ENCODE results near the gene RAB10.
"Not testable (repeated sequence)": the region's sequence is repeated elsewhere in the genome, so short reads cannot be mapped to it uniquely, and the experiment has no call there.

RAB10 gene

GRCh38 chr2:26058390-26058789 lies 24.5 kb downstream of the RAB10 start:
- DNase-seq (ENCODE audit: low spot score), result no peak

GRCh38 chr2:26059542-26059941 lies 25.7 kb downstream of the RAB10 start:
- DNase-seq (ENCODE audit: low spot score), result no peak

GRCh38 chr2:26061539-26061938 lies 27.7 kb downstream of the RAB10 start:
- DNase-seq (ENCODE audit: low spot score), result no peak

- DNase-seq (ENCODE audit: low spot score), result no peak
Measured at GRCh38 chr2:26064846-26065245, 31.0 kb downstream of the RAB10 start.

GRCh38 chr2:26067186-26067974 lies 33.5 kb downstream of the RAB10 start:
- no peak for DNase-seq (ENCODE audit: low spot score)

- no peak for DNase-seq (ENCODE audit: low spot score)
Measured at GRCh38 chr2:26067980-26068507, 34.2 kb downstream of the RAB10 start.

GRCh38 chr2:26068602-26069298 lies 34.9 kb downstream of the RAB10 start:
- no peak for DNase-seq (ENCODE audit: low spot score)

GRCh38 chr2:26070730-26071129 lies 36.8 kb downstream of the RAB10 start:
- no peak for DNase-seq (ENCODE audit: low spot score)

- no peak for DNase-seq (ENCODE audit: low spot score)
Measured at GRCh38 chr2:26072925-26073768, 39.3 kb downstream of the RAB10 start.

- no peak for DNase-seq (ENCODE audit: low spot score)
Measured at GRCh38 chr2:26073830-26074229, 39.9 kb downstream of the RAB10 start.

- no peak for DNase-seq (ENCODE audit: low spot score)
Measured at GRCh38 chr2:26074676-26075075, 40.8 kb downstream of the RAB10 start.

GRCh38 chr2:26075173-26075572 lies 41.3 kb downstream of the RAB10 start:
- no peak for DNase-seq (ENCODE audit: low spot score)

GRCh38 chr2:26076001-26076587 lies 42.2 kb downstream of the RAB10 start:
- no peak for DNase-seq (ENCODE audit: low spot score)

- no peak for DNase-seq (ENCODE audit: low spot score)
Measured at GRCh38 chr2:26077291-26077690, 43.4 kb downstream of the RAB10 start.

- DNase-seq (ENCODE audit: low spot score), result no peak
Measured at GRCh38 chr2:26078939-26079338, 45.1 kb downstream of the RAB10 start.

- DNase-seq (ENCODE audit: low spot score), result no peak
Measured at GRCh38 chr2:26080356-26080755, 46.5 kb downstream of the RAB10 start.

GRCh38 chr2:26080925-26081324 lies 47.0 kb downstream of the RAB10 start:
- not testable (repeated sequence) for DNase-seq (ENCODE audit: low spot score)

GRCh38 chr2:26081556-26081955 lies 47.7 kb downstream of the RAB10 start:
- DNase-seq (ENCODE audit: low spot score), result no peak

GRCh38 chr2:26086155-26086637 lies 52.3 kb downstream of the RAB10 start:
- DNase-seq (ENCODE audit: low spot score), result no peak

GRCh38 chr2:26086779-26087178 lies 52.9 kb downstream of the RAB10 start:
- no peak for DNase-seq (ENCODE audit: low spot score)

GRCh38 chr2:26088038-26088643 lies 54.3 kb downstream of the RAB10 start:
- no peak for DNase-seq (ENCODE audit: low spot score)
